Measurements from ENCODE around the gene NUP93. TPM values are rescaled to one million over a fixed set of nuclear protein-coding genes. Genes with fewer than 3 reads are reported as not detected.
"Not testable (repeated sequence)": the region's sequence is repeated elsewhere in the genome, so short reads cannot be mapped to it uniquely, and the experiment has no call there.

The NUP93 gene
- total and polyA plus RNA-seq, 7 donors, result 13.8 to 35.8 (median 21.4) TPM

DNA sequence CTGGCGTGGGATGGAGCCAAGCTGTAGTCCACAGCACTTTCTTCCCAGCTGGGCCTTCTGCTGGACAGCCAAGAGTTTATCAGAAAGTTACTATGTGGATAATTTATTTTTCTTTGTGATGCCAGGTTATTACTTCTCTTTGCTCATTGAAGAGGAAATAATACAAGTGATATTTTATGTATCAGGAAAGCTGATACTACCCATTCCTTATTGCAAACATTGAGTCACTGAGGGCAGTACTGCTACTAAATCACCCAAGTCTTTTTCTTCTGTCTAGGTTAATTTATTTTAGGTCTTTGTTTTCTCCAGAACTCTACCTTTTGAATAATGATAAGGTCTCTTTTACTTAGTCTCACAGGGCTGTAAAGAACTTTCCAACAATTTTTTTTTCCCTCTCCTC is 8.3 kb downstream of the NUP93 start:
- WGBS, 2 donors, result 93 to 96% methylated on average over 1 of the region's 1 CpG
- Histone ChIP-seq H3K27me3 (no peaks in the 10 kb centered on the region), H3K4me3 (no peak overlapping the region), H3K4me1 (peaks cover 0 to 6% (median 0%) of the 10 kb centered on the region in 4 donors), H3K27ac (no peak overlapping the region), H3K36me3 (no peaks in the 10 kb centered on the region), H3K9me3 (no peaks in the 10 kb centered on the region)
- TF ChIP-seq POLR2AphosphoS5 (IDR thresholded peaks at IDR 0.05) (no peak), EP300 (IDR thresholded peaks at IDR 0.05) (no peak), POLR2A (IDR thresholded peaks at IDR 0.05) (no peak)
- TF ChIP-seq, protein P1, sequence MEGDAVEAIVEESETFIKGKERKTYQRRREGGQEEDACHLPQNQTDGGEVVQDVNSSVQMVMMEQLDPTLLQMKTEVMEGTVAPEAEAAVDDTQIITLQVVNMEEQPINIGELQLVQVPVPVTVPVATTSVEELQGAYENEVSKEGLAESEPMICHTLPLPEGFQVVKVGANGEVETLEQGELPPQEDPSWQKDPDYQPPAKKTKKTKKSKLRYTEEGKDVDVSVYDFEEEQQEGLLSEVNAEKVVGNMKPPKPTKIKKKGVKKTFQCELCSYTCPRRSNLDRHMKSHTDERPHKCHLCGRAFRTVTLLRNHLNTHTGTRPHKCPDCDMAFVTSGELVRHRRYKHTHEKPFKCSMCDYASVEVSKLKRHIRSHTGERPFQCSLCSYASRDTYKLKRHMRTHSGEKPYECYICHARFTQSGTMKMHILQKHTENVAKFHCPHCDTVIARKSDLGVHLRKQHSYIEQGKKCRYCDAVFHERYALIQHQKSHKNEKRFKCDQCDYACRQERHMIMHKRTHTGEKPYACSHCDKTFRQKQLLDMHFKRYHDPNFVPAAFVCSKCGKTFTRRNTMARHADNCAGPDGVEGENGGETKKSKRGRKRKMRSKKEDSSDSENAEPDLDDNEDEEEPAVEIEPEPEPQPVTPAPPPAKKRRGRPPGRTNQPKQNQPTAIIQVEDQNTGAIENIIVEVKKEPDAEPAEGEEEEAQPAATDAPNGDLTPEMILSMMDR (IDR thresholded peaks at IDR 0.05), result no peak
- intact Hi-C loops (cut with DNase I), result no loop called here
- DNase-seq, result no peak

DNA sequence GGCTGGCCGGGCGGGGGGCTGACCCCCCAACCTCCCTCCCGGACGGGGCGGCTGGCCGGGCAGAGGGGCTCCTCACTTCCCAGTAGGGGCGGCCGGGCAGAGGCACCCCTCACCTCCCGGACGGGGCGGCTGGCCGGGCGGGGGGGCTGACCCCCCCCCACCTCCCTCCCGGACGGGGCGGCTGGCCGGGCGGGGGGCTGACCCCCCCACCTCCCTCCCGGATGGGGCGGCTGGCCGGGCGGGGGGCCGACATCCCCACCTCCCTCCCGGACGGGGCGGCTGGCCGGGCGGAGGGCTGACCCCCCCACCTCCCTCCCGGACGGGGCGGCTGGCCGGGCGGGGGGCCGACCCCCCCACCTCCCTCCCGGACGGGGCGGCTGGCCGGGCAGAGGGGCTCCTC is 9.4 kb downstream of the NUP93 start:
- DNase-seq; intact Hi-C loops (cut with DNase I); H3K4me3 ChIP-seq; H3K9me3 ChIP-seq; H3K27ac ChIP-seq; H3K36me3 ChIP-seq; H3K27me3 ChIP-seq: not testable (repeated sequence)
- WGBS, 2 donors, result 90 to 94% methylated on average over 15 to 17 of the region's 38 CpGs
- H3K4me1 ChIP-seq, result peaks cover 0 to 16% (median 9%) of the 10 kb centered on the region in 4 donors

DNA sequence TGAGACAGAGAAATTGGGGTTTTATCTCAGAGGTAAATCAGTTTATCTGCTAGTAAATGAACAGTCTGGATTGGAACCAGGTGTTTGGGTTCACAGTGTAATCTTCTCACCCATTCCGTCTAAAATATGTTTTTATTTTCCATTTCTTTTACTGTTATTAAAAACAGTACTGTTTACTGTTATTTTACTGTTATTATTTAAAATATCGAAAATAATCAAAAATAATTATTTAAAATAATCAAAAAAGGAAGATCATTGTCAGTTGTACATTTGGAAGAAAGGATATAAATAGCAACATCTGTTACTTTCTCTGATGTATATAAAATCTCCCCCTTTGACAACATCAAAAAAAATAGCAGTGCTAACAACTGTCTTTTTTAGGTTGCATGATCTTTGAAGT is 11.5 kb downstream of the NUP93 start:
- Histone ChIP-seq H3K9me3 (no peaks in the 10 kb centered on the region), H3K4me3 (no peak overlapping the region), H3K27ac (no peak overlapping the region), H3K36me3 (no peaks in the 10 kb centered on the region), H3K27me3 (no peaks in the 10 kb centered on the region), H3K4me1 (peaks cover 0 to 34% (median 26%) of the 10 kb centered on the region in 4 donors)
- DNase-seq, result no peak
- TF ChIP-seq, protein P1 (IDR thresholded peaks at IDR 0.05), result no peak
- no peak for TF ChIP-seq POLR2A (IDR thresholded peaks at IDR 0.05)
- TF ChIP-seq EP300 (IDR thresholded peaks at IDR 0.05), result no peak
- TF ChIP-seq POLR2AphosphoS5 (IDR thresholded peaks at IDR 0.05), result no peak
- intact Hi-C loops (cut with DNase I), result no loop called here
- 34 to 38% methylated on average over 2 of the region's 2 CpGs for WGBS, 2 donors

DNA sequence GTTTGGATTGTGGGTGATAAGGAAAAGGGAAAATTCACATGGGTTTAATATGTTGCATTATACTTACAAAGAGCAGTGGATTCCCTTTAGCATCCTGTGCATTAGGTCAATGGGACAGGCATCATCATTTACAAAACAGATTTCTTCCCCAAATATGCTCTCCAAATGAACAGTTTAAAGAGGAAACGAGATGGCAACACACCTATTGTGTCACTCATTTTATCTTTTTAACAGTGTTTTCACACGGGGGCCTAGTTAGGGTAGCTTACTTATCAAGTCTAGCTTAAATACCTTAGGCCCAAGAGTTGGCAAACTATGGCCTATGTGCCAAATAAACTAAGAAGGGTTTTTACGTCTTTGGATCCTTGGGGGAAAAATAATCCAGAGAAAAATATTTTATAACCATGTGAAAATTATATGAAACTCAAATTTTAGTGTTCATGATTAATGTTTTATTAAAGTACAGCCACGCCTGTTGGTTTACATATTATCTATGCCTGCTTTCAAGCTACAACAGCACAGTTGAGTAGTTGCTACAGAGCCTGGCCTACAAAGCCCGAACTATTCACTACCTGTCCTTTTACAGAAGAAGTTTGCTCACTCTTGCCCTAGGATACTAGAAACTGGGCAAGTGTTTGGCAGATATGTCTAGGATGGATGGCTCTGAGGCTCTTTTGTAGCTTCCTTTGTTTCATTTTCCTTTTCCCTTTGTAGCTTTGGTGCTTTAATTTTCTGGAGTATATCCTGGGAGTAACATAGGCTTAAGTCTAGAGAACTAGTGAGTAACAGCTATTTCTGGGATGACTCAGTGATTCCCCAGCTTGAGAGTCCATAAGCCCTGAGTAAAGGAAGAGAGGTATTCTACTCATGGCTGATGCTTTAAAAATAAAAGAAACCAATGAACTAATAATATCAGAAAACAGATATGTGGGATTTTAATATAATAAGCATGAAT is 12.4 kb downstream of the NUP93 start:
- Histone ChIP-seq H3K4me3 (no peak overlapping the region), H3K36me3 (no peaks in the 10 kb centered on the region), H3K4me1 (peaks cover 0 to 41% (median 35%) of the 10 kb centered on the region in 4 donors), H3K27ac (peak overlapping the region in 3 of 4 donors; percentile 47 to 67 (median 67)), H3K9me3 (no peaks in the 10 kb centered on the region), H3K27me3 (no peaks in the 10 kb centered on the region)
- 39 to 62% methylated on average over 5 of the region's 5 CpGs for WGBS, 2 donors
- no peak for TF ChIP-seq EP300 (IDR thresholded peaks at IDR 0.05)
- TF ChIP-seq, protein P1 (IDR thresholded peaks at IDR 0.05), result no peak
- intact Hi-C loops (cut with DNase I), result no loop called here
- DNase-seq, result no peak

DNA sequence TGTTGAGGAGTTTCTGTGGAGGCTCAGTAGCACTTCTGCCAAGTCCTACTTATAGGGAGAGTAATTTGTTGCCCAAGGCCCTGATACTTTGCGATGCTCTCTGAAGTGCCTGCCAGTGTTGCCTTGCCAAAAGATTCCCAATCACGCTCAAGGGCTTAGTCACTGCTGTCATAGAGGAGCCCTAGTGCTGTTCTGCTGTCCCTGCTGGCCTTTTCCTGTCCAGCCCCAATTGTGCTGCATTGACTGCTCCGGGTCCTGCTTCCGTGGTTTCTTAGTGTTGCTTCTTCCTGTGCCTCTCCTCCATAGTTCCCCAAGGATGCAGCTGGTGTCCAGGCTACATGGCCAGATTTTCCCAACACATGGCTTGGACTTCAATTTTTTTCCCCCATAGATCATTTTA is 13.9 kb downstream of the NUP93 start:
- H3K4me3 ChIP-seq, result no peak overlapping the region

More for the DNA sequence above, 13.9 kb downstream of the NUP93 start:
- Histone ChIP-seq H3K9me3 (no peaks in the 10 kb centered on the region), H3K27ac (peak overlapping the region in 1 of 4 donors; percentile 11), H3K36me3 (no peaks in the 10 kb centered on the region), H3K4me1 (peaks cover 0 to 55% (median 44%) of the 10 kb centered on the region in 4 donors), H3K27me3 (no peaks in the 10 kb centered on the region)
- 76 to 90% methylated on average over 4 of the region's 4 CpGs for WGBS, 2 donors
- no peak for DNase-seq
- intact Hi-C loops (cut with DNase I), result no loop called here
- TF ChIP-seq POLR2A (IDR thresholded peaks at IDR 0.05), result no peak
- TF ChIP-seq, protein P1 (IDR thresholded peaks at IDR 0.05), result no peak
- no peak for TF ChIP-seq POLR2AphosphoS5 (IDR thresholded peaks at IDR 0.05)
- no peak for TF ChIP-seq EP300 (IDR thresholded peaks at IDR 0.05)
